Suprapubic skin (tissue), 3 donors: Measurements from ENCODE around the gene JMJD8.

Source experiments
- CTCF ChIP-seq, 2 donors: fragments of 200-600 bp in 1 of 2; fragments of 450-650 bp in 1 of 2; sonication (generic) in 1 of 2; IDR thresholded peaks; one replicate each; pipeline ENCODE4 v1.5.1; 2016 to 2019; ENCODE audit warnings: antibody characterized with exemption in 2 of 2, mild to moderate bottlenecking in 1 of 2, moderate library complexity in 1 of 2
- POLR2A ChIP-seq, 2 donors: fragments of 450-650 bp; IDR thresholded peaks; one replicate each; pipeline ENCODE4 v1.6.1; 2017; ENCODE audit warnings: antibody characterized with exemption in 2 of 2, mild to moderate bottlenecking in 2 of 2, moderate library complexity in 2 of 2

- TF ChIP-seq CTCF (IDR thresholded peaks at IDR 0.05): no peak
- TF ChIP-seq POLR2A (IDR thresholded peaks at IDR 0.05): no peak
Observed at GRCh38 chr16:732332-732731, 48.2 kb upstream of the JMJD8 start.
